ENCODE results near the gene PTPRH.
A peak's percentile ranks its signal among the peaks of the same experiment; 100 is the strongest.
"Not testable (repeated sequence)": the region's sequence is repeated elsewhere in the genome, so short reads cannot be mapped to it uniquely, and the experiment has no call there.

The PTPRH gene

DNA sequence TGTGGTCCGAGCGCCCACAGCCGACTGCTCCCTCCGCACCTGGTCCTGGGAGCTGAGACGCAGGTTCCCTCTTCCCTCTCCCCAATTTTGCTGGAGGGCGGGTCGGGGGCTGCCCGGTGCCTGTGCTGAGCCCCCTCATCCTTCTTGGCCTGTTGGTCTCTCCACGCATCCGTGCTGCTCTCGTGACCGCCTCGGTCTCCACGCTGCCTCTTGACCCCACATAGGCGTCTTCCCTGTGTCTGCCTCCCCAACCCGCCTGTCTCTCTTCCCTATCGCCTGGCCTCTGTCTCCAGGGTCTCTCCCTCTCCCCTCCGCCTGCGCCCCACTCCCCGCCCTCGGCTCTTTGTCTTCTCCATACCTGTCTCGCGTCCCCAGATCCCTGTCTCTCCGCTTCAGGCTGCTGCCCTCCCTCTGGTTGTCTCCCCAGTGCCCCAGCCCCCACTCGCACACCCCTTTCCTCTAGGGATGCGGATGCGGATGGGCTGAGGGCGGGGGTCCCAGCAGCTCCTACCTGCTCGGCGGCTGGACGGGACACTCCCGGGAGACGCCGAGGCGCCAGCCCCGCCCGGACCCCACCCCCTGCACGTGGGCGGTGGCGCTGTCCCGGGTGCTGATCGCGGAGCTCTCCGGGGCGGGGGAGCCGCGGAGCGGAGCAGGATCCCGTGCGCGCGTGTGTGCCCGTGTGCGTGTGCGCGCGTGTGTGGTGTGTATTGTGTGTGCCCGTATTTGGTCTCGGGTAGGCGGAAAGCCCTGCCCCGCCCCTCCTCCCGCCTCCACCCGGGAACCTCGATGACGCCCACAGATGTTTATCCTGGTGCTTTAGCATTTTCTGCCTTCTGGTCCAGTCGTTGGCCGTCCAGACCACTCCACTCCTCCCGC lies 29.5 kb downstream of the PTPRH start, which contains the start of gene SYT5:
TSS of gene SYT5 (minus strand) at position 684 of the 879 bp plus-strand sequence. CDS start 1,248 bp downstream, outside the sequence.
- peak; percentile 35 to 70 for DNase-seq

DNA sequence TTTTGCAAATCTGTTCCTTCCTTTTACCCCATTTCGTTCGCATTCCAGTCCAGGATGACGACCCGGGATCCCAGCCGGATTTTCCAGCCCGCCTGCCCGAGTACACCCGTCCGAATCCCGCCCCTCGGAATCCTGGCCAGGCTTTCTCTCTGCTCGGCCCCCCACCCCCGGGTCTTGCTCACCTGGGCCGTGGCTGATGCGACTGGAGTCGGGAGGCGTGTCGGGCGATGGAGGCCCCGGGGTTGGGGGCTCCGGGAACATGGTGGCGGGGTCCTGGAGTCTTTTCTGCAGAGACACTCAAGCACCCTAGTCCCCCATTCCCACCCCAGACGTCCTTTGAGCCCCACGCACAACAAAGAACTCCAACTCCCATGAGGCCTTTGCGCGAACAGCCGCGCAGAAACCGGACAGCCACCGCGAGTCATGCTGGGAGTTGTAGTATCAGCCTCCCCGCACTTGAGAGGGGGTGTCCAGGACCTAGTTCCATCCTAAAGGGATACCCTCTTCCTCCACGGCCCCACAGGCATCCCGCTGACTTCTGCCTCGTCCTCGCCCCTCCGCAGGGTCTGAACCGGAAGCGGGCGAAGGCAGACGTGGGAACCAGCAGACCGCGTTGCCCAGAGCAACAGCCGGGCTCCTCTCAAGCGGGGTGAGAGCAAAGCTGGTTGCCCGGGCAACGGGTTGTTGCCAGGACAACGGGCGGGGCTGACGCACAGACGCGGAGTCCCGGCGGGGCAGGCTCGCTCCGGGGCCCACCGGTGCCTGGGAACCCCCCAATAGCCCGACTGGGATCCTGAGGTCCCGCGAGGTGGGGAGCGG lies 30.3 kb downstream of the PTPRH start:
- DNase-seq: peak; percentile 93 to 94

DNA sequence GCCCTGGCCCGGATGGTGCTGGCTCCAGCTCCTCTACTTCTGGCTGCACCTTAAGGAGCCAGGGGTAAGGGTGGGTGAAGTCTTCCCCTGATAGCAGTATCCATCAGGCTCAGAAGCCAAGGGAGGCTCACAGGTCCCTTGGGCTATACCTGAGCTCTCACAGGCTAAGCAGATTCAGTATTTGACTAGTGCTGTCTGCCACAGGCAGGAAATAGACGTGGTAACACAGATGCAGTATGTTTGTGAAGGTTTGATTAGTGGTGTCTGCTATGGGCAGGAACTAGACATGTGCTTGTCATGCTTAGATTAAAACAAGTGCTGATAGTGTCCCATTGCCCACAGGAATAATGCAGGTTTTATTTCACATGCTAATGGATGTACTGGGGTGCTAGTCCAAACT lies 33.2 kb downstream of the PTPRH start:
- no peak for DNase-seq

DNA sequence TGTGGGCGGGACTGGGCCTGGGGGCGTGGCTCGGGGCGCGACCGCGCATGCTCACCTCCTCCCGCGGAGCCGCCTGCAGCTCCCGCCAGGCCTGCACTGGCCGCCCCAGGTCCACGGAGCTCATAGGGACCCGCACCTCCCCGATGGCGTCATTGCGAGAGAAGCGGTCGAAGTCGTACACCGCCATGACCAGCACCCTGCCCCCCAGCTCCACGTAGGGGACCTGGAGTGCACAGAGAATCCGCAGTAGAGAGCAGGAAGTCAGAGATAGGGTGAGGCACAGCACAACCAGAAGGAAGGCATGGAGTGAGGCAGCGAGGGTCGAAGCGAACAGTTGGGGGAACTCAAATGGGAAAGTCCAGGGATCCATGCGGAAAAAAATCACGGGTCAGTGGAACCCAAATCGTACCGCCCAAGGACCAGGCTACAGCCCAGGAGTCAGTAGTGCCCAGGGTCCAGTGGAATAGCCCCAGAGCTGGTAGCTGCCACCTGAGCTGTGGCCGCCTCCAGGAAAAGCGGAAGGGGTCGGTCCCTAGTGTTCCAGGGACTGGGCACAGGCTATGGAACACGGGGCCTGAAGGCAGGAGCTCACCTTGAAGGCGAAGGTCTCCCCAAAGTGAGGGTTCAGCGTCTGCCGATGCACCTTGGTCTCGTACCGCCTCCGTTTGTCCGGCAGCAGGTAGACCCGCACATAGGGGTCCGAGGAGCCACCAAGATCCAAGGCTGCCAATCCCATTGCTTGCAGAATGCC lies 34.0 kb downstream of the PTPRH start:
- DNase-seq: no peak

GRCh38 chr19:55174425-55175116 lies 34.7 kb downstream of the PTPRH start:
- DNase-seq: no peak

GRCh38 chr19:55173714-55174409 lies 35.4 kb downstream of the PTPRH start:
- DNase-seq: peak; percentile 34 to 43

DNA sequence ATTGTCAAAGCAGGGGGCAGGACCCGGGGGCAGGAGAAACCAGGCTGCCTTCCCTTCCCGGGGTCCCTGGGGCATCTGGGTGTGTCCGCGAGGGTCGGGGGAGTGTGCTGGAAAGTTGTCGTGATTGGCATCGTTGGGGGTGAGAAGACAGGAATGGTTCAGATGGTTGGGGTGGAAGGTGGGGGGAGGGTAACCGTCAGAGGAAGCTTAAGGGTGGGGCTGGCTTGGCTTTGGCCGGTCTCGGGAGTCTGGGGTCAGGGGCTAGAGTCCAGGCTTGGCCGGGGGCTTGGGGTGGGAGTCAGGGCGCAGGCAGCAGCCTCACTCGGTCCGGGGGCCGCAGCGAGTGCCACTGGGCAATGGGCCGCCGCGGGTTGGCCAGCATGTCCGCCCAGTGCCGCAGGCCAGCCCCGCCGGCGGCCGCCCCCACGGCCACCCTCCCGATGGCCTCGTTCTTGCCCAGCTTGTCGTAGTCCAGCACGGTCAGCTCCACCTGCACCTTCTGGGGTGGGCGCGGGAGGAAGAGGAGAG lies 36.1 kb downstream of the PTPRH start:
- no peak for DNase-seq

- no peak for DNase-seq
Observed at GRCh38 chr19:55172741-55173140, 36.6 kb downstream of the PTPRH start.

GRCh38 chr19:55172318-55172717 lies 37.0 kb downstream of the PTPRH start:
- DNase-seq: not testable (repeated sequence)

- DNase-seq: no peak
Observed at GRCh38 chr19:55171440-55171839, 37.9 kb downstream of the PTPRH start.

GRCh38 chr19:55169136-55169535 lies 40.2 kb downstream of the PTPRH start:
- DNase-seq: no peak

DNA sequence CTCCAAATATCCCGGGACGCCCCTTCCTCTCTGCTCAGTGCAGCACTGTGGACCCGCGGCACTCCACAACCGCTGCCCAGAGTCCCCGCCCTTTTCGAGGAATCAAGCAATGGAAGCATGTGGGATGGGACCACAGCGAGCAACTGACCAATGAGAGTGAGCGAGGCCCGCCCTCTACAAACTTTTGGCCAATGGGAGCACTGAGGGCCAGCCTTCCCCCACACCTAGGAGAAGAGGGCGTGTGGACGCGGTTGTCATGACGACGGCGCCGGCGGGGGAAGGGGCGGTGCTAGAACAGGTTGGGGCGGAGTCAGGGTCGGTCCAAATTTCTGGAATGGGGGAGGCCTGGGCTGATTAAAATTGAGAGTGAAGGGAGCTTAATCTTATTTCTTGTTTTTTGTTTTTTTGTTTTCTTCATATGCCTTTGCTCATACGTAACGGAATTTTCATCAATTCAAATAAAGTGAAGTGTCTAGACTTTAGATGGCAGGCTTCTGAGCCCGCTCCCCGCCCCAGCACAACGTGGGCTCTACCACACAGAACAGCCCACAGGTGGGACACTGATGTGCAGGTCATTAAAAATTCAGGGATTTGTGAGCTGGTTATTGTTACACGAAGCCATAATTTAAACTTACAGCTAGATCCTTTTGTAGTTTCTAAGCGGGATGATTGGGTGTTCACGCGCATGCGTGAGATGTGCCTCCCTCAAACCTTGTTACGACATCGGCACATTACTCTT lies 42.6 kb downstream of the PTPRH start, which contains the start of gene DNAAF3:
TSS of gene DNAAF3 (minus strand) at position 84 of the 739 bp plus-strand sequence. CDS start 200 bp downstream, outside the sequence.
- peak; percentile 81 to 84 for DNase-seq

DNA sequence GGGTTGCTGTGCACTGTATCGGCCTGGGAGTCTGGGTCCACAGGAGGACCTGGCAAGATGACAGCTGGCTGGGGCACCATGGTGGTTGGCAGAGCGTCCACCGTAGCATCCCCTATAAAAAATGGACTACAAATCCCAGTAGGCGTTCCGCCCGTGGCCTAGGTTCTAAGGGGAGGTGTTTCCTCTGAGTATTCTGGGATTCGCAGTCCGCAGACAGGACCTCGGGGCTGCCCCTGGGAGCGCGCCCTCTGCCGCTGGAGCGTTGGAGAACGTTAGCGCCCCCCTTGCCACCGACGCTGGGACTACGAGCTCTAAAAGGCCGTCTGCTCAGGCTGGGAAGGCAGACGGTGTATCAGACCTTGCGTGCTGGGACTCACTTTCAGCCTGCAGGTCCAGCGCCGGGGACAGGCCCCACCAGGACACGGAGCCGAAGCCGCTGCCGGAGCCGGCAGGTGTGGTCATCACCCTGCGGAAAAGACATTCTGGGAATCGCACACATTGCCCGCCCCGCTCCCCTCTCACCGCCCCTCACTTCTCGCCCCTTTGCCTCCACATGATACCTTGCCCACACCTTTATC lies 43.3 kb downstream of the PTPRH start:
- peak; percentile 61 to 64 for DNase-seq

DNA sequence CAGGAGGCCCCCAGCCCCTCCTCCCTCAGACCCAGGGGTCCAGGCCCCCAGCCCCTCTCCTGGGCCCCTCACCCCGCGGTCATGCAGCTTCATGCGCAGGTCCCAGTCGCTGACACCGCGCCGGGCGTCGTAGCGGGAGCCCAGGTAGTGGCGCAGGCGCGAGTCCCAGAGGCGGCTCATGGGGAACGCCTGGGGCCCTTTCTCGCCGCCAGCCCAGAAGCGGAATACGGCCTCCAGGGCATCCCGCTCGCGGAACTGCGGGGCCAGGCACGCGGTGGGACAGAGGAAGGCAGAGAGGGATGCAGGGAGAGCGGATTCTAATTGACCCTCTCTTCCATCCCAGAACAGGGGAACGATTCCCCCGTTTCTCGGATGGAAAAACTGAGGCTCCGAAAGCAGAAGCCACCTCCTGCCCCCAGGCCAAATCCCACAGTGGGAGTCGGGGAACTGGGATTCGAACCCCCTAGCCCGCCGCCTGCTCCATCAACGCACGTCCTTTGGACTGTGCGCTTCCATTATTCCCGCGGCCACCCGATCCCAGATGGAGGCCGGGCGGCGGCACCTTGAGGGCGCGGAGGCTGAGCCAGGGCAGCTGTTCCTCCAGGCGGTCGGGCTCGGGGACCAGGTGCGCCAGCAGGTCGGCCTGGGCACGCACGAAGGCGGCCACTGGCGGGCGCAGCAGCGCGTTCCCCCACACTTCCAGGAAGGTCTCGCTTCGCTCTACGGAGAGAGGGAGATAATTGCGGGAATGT lies 47.6 kb downstream of the PTPRH start:
- DNase-seq: no peak

GRCh38 chr19:55160986-55161365 lies 48.3 kb downstream of the PTPRH start:
- no peak for DNase-seq

DNA sequence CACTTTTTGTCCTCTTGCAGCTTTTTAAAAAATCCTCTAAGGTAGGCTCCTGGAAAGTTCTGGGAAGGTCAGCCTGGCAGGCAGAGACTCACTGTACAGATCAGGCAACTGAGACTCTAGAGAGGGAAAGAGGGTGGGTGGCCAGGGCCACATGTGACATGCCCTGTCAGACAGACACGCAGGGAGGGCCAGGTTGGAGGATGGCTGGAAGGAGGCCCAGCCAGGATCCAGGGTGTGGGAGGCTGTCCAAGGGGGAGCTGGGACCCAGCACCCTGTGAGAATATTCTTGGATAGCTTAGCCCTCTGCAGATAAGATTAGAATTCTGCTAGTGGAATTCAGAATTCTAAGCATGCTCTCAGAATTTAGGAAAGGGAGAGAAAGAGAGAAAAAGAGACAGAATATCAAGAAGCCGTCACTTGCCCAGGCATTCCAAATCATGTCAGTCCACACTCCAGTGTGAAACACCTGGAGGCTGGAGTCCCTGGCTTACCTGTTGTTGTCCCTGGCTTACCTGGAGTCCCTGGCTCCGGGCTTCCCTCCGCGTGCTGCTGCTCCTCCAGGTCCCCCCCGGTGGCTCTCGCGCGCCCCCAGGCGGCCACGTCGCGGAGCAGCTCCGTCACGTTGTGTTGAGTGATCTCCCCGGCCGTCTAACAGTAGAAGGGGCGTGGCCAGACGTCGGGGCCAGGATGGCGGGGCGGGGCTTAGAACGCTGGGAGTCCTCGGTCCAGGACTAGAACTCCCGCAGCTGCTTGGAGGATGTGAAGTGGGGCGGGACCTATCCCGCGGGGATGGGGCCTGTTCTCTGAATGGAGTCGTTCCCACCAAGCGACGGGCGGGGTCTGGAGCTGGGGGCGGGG lies 48.9 kb downstream of the PTPRH start:
- peak; percentile 87 to 89 for DNase-seq

- no peak for DNase-seq
Observed at GRCh38 chr19:55158848-55159749, 50.2 kb downstream of the PTPRH start.

Data from CD4-positive, alpha-beta T cell treated with Interferon alpha-2 for 1 hour (primary cell).